NCI-H2196 (cell line): Measurements from ENCODE around the gene CMAS.
A peak's percentile ranks its signal among the peaks of the same experiment; 100 is the strongest.
"Not testable (repeated sequence)": the region's sequence is repeated elsewhere in the genome, so short reads cannot be mapped to it uniquely, and the experiment has no call there.

Experiments used
- DNase-seq: peaks from one replicate; lab custom pipeline; 2025; ENCODE audit not compliant: unreplicated experiment; lab: John Stamatoyannopoulos, UW

CMAS gene

DNA sequence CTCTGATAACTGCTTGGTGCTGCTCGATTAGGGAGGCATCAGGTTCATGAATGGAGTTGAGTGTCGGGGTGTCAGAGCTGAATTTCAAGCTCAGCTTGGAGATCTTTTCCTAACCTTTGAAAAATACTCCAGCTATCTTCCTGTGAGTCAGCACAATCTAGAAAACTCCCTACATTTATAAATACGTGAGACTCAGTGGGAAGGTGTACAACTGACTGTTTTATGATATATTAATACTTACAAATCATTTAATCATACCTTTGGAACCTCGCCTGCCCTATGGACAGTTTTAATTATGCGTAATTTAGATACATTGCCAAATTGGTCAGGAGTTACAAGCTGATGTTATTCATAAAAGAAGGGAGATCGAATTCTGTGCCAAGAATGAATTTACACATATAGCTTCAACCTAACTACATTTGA lies 961 bp downstream of the CMAS start:
- no peak for DNase-seq

DNA sequence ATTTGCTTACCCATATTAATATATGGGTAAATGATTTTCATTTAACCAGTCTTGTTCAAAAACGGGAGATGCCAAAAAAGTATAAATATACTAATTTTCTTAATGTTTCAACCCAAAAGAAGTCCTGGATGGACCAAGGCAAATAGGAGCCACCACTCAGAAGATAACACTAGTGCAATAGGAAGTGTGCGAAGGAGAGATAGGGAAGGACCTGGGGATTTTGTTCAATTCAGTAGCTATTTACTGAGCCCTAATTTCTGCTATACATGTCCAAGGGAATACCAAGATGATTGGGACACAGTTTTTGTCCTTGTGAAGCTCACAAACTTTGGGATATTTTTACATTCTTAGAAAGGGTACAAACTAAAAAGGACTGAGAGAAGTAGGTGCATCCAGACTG lies 1.5 kb downstream of the CMAS start:
- DNase-seq, result no peak

DNA sequence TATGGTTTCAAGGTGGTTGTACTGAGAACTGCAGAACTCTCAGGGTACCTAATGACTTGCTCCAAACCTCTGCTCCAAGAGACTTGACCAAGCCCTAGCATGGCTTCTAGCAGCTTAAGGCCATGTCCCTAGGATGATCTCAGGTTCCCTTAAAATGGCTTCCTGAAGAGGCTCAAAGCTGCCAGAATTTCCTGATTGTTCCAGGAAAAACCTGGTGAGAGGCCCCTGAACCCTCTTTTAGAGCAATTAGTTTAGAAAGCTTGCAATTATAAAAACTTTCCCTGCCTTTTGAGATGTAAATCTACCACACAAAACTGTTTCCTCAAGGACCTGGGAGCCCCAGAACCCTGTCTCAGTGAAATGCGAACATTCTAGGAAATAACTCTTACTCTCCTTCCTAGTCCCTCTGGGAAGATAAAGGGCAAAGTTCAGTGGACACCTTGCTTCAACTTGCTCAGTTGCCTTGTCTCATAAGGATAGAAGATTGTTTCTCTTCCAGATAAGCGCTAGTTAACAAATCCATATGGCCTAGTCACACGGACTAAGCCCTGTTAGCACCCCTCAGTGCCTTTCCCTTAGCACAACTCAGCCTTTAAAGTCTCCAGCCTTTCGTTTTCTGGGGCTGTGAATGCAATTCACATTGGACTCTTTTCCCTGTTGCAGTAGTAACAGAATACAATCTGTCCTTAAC lies 2.5 kb downstream of the CMAS start:
- no peak for DNase-seq

DNA sequence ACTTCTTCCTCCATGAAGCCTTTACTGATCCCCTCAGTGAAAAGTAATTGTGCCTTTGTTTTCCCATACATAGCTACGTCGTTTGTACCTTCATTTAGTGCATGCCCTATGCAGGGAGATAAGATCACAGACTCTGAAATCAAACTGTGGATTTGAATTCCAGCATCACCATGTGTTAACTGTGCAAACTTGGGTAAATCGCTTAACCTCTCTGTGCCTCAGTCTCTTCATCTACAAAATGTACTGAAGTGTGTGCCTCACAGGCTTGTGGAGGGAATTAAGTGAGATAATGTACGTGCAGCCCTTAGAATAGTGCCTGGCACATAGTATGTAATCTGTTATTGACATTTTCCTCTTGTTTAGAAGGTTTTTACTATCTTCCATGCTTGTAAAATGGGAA lies 4.1 kb downstream of the CMAS start:
- DNase-seq, result no peak

DNA sequence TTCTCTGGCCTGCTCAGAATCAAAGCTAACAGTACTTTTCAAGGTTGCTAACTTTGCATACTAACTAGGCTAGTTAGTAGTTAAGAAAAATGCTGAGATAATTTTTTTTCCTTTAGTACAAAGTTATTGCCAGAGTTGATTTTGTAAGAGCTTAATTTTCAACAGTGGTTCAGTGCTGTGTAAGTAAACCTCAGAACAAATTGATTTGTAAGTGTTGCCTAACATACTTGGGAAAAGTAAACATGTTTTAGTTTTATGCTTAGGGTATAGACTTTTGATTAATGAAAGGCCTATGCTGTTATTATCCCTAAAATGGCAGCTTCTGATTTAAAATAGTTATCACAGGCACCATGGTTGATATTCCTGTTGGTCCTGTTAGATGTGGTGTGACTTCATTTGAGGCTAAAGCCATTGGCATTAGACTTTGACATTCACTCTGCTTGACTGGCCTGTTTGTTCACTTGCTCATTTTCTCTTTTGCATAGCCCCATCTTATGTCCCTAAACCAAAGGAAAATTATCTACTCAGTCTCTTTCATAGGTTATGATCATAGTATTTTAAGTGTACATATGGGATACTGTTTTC lies 5.2 kb downstream of the CMAS start:
- DNase-seq, result no peak

DNA sequence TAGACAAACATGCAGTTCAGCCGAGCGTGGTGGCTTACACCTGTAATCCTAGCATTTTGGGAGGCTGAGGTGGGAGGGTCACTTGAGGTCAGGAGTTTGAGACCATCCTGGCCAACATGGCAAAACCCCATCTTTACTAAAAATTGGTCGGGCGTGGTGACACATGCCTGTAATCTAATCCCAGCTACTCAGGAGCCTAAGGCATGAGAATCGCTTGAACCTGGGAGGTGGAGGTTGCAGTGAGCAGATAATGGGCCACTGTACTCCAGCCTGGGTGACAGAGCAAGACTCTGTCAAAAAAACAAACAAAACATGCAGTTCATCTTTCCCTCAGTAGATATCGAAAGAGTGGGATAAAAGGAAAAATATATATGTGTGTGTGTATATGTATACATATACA lies 7.0 kb downstream of the CMAS start:
- DNase-seq, result not testable (repeated sequence)

DNA sequence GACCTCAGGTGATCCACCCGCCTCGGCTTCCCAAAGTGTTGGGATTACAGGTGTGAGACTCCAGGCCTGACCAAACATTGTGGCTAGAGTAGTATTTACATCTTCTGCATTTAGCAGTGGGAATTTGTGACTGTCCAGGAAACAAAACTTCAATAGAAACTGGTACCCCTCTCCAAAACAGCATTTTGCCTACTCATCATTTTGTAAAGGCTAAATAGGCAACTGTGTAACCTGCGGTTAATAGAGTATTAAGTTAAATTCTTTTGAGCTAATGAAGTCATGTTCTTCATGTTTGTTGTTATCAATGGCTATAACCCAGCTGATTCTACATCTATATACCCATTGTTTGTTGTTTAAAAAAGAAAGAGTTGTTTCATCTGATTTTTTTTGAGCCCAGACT lies 8.1 kb downstream of the CMAS start:
- no peak for DNase-seq

DNA sequence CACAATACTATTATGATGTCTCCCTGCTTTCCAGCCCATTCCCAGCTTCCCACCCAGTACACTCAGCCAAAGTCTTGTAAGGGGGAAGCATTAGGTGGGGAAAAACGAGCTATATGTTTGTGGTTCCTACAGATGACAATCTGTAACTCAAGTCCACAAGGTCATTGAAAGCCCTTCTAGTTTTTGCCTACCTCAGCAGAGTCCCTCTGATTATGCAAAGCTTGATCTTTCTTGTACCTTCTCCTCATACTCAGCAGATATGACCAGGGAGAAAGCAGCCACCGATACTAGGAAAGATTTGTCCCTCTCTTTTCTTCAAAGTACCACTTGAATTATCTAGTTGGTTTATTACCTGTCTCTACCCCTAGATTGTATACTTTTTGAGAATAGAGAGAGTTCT lies 10.6 kb downstream of the CMAS start:
- DNase-seq, result no peak

DNA sequence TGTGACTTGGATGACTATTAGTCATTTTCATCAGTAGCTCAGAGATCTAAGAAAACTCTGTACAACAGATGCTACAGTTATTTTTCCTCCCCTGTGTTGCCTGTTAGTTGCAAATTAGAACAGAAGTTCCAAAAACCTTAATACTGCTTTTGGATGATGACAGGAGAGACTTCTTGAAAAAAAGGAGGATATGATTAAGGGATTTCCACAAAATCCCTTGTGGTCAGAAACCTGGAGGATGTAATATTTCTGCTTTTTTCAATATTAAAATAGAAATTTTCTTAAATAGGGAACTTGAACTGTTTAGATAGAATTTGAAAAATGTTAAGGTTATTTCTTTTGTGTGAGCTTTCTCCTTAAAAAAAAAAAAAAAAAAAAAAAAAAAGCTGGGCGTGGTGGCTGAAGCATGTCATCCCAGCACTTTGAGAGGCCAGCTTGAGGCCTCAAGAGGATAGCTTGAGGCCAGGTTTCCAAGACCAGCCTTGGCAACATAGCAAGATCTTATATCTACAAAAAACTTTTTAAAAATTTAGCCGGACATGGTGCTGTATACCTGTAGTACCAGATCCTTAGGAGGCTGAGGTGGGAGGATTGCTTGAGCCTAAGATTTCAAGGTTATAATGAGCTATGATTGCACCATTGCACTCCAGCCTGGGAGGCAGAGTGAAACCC lies 14.1 kb downstream of the CMAS start:
- DNase-seq, result no peak

DNA sequence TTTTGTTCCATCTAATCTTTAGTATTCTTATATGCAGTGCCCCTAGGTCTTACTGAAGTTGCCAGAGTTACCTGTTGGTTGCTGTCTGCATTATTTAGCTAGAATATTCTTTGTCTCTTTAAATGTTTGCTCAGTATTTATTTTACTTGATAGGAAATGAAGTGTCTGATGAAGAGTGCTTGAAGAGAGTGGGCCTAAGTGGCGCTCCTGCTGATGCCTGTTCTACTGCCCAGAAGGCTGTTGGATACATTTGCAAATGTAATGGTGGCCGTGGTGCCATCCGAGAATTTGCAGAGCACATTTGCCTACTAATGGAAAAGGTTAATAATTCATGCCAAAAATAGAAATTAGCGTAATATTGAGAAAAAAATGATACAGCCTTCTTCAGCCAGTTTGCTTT lies 18.9 kb downstream of the CMAS start:
- no peak for DNase-seq

DNA sequence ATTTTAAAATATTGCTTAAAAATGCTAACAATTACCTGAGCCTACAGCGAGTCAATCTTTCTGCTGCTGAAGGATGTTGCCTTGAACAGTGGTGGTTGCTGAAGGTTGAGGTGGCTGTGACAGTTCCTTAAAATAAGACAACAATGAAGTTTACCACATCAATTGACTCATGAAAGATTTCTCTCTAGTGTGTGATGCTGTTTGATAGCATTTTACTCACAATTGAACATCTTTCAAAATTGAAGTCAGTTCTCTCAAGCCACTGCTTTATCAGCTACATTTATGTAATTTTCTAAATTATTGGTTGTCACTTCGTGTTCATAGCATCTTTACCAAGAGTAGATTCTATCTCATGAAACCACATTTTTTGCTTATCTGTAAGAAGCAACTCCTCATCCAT lies 20.3 kb downstream of the CMAS start:
- DNase-seq, result no peak

DNA sequence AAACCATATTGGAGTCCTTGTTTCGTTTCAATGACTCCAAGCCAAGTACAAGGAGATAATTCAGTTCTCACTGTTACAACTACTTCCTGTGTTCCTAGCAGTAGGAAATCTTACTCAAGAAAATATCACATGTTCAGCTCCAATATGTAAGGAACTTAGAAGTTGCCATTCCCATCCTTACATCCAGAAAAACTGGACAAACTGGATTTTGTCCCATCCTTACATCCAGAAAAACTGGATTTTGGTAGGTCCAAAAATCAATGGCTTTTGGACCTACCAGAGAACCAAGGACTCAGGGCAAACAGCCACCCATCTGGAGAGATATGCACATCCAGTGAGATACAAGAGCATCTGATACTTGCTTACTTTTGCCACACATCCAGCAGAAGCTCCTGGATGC lies 23.8 kb downstream of the CMAS start:
- no peak for DNase-seq

DNA sequence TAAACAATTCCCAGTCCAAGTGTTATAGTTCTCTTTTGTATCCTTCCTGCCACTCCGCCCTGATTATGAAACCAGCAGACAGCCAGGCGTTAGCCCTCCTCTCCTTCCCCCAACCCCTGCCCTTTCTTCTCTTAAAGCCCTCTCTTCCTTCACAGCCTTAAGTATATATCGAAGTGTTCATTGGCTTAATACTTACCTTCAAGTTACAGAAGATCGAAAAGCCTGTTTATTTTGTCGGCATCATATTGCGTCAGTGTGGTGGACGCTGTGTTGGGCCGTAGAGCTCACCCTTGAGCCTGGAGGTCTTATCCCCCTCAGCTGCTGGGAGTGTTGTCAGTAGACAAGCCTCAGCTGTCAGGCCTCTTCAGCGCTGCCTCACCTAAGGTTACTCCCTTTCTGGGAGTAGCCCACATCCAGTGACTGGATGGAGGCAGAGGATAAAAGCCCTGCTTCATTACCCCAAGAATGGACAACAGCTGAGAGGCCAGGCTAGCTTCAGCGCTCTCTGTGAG lies 36.2 kb downstream of the CMAS start:
- DNase-seq, result no peak

DNA sequence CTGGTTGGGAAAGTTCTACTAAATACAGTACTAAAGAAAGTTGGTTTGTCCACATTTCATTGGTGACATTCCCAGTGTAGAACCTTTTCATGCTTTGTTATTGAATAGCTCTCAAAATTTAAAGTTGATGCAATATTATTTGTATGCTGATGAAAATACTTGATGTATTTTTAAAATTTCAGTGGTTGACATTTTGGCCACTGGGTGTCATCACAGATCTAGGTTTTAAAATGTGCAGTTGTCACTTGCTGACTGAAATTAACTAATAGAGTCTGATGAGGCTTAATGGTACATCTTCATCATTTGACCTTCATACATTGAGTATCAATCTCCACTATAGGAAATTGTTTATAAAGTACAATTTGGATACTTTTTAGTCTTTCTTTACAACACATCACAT lies 37.1 kb downstream of the CMAS start:
- DNase-seq, result peak; percentile 51

DNA sequence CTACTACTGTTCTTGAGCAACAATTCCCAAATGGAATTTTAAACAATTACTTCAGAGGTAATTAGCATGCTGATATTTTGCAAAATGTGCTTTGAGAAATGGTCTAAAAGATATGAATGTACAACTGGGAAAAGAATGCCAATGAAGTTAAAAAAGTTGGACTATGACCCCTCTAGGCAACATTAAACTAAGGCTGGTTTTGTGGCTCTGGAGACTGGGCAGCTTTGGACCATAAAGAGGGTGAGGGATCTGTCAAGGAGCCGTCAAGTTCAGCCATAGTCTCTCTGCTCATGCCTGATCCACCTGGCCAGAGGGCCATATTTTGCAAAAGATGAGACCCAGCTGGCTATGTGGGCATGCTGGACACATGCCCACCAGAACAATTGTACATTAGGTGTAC lies 38.8 kb downstream of the CMAS start:
- DNase-seq, result no peak

DNA sequence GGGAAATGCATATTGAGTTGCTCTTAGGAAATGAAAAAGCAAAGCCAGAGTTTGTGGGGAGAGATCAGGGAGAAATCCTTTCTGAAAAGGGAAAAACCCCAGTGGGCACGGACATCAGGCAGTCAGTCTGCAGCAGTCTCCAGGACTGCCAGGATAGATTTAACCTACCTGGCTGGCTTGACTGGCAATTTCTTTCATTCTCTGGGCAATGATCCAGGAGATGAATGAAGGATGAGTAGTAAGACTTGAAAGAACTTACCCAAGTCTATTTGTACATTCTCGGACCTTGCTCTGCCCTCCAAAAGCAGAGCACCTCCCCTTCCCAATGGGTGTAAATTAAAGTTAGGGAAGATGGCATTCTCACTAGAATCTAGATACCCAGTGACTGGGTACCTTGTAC lies 42.9 kb downstream of the CMAS start:
- no peak for DNase-seq

DNA sequence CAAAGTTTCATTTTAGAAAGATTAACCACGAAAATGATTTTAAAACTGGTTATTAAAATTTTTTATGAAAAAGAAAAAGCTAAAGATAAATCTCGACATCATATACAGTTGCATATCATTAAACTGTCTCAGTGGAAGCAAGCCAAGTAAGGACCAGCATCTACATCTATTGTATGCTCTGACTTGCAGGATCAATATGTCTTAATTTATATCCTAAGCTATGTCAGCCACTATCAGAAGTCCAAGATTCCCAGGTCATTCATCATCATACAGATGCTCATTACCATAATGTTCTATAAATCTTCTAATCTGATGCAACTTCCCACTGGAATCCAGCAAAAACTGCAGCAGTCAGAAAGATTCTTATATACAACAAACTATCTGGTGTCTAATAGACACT lies 43.5 kb downstream of the CMAS start:
- no peak for DNase-seq

DNA sequence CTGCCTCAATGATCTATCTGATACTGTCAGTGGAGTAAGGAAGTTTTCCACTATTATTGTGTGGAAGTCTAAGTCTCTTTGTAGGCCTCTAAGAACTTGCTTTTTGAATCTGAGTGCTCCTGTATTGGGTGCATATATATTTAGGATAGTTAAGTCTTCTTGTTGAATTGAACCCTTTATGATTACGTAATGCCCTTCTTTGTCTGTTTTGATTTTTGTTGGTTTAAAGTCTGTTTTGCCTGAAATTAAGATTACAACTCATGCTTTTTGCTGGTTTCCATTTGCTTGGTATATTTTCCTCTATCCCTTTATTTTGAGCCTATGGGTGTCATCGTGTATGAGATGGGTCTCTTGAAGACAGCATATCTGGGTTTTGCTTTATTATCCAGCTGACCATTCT lies 53.0 kb downstream of the CMAS start:
- not testable (repeated sequence) for DNase-seq

DNA sequence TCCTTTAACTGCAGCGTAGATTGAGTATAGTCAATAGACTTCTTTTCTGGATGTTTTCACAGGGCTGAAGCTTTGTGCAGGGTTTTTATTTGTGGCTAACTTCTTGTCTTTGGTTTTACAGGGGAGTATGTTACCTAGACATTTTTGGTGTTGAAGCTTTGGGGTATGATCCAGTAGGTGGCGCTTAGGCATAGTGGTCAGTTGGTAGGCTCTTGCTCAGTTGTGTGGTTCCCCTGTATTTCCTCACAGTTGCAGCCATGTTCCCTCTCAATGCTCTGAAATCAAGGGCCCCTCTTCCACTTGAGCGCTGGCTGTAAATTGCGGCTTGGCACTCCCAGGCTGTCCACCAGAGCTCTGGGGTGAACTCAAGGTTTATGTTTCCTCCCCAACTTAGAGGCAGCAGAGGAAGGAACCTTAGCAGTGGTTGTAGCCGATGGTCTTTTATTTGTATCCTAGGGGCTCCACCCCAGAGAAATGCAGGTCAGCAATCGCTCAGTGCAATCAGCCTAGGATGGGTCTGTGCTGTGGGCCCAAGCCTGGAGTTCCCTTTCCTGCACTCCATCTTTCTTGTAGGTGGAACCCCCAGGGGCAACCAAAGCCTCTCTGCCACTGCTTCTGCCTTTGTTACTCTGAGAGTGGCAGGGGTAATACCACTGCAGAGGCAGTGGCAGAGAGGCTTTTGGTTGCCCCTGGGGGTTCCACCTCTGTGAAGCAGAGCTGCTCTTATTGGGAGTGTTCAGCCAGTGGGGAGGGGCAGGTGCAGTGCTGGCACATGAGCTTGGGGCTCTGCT lies 55.1 kb downstream of the CMAS start:
- DNase-seq, result no peak

DNA sequence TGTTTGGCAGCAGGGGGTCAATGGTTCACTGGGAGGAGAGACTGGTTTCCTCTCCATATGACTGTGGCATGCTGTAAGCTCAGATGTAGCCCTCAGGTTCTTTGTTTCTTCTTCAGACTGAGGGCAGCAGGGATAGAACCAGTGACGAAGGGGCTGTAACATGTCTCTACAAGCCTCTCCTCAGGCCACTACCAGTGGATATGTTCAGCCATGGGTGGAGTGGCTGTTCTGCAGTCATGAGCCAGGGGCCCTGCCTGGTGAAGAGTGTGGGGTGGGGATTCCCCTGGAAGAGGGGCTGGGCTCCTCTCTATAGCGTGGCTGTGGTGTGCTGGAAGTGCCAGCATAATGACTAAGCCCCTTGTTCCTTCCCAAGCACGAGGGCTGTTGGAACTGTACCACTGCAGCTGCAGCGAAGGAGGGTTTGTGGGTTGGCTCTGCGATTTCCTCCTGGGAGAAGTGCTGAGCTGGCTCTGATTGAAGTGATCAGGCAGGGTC lies 55.8 kb downstream of the CMAS start:
- no peak for DNase-seq

DNA sequence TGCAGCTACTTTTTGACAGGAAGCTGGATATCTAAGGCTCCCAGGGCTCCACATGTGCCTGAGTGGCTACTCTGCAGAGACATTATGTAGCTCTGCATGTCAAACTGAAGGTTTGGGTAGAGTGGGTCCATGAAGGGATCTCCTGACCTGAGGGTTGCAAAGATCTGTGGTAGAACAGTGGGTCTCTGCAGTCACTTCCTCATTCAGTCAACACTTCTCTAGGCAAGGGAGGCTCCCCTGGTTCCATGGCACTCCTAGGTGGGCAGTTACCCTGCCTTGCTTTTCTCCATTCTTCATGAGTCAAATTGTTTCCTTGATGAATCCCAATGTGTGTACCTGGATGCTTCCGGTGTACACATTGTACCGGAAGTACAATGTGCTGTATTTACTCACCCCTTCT lies 57.4 kb downstream of the CMAS start:
- no peak for DNase-seq
